HCT116 (cell line): ENCODE measurements around the gene GPR108. TPM values are rescaled to one million over a fixed set of nuclear protein-coding genes. Genes with fewer than 3 reads are reported as not detected.

Experiments used
- ATAC-seq: fragments of 200-7000 bp; cut with Tn5 transposase; 2 replicates; pipeline ENCODE4 v1.9.1; 2020; ENCODE audit warnings: mild to moderate bottlenecking, moderate library complexity
- BruUV-seq: library from RNA; stranded (reverse); fragments of 400-500 nt; replicated peaks from 2 replicates; lab custom pipeline; 2021; lab: Mats Ljungman, UMichigan
- CTCF ChIA-PET: fragments of 300-600 bp; sonication (Branson Sonifier 250); formaldehyde crosslinking; loops from one replicate; lab custom pipeline; 2021; ENCODE audit warnings: antibody characterized with exemption; lab: Charles Lee
- POLR2A ChIA-PET: fragments of 300-600, 350-600 bp; sonication (Branson Sonifier 250); formaldehyde crosslinking; loops from one replicate; lab custom pipeline; 2021; ENCODE audit warnings: antibody characterized with exemption; lab: Charles Lee
- RAD21 ChIA-PET, 2 experiments: fragments of 300-600 bp; sonication (Branson Sonifier 250); formaldehyde crosslinking; loops; one replicate each; lab custom pipeline; 2023; ENCODE audit warnings: low total read pairs in 2 of 2; ENCODE audit not compliant: uncharacterized antibody in 2 of 2, unreplicated experiment in 2 of 2, low non-redundant PET in 1 of 2; lab: Charles Lee
- DNase-seq: peaks from one replicate; pipeline ENCODE4 v3.0.0-alpha.2; 2010; ENCODE audit warnings: low read depth, low spot score
- H2AFZ ChIP-seq: fragments of 200-600 bp; shearing (Covaris generic), sonication (generic); 2 replicates; pipeline ENCODE4 v1.6.1; 2017; ENCODE audit warnings: low read depth, mixed run types, mixed read lengths, antibody characterized with exemption, low read length; ENCODE audit not compliant: poor library complexity, severe bottlenecking
- H3K27ac ChIP-seq: 2 replicates; pipeline ENCODE4 v1.5.1; 2012; ENCODE audit warnings: low read depth, low read length
- H3K27me3 ChIP-seq: fragments of 200-600 bp; sonication (generic); 2 replicates; pipeline ENCODE4 v1.6.1; 2016; ENCODE audit warnings: mixed run types, low read length, mixed read lengths; ENCODE audit not compliant: insufficient read depth
- H3K36me3 ChIP-seq, 2 experiments: fragments of 200-500 bp in 1 of 2; fragments of 200-600 bp in 1 of 2; sonication (Bioruptor generic) in 1 of 2; sonication (generic) in 1 of 2; 2 replicates each; pipeline versions ENCODE4 v1.5.1 to v1.6.1; 2014 to 2016; ENCODE audit warnings: low read length in 2 of 2, inconsistent platforms in 1 of 2, mixed read lengths in 1 of 2, mixed run types in 1 of 2; ENCODE audit not compliant: insufficient read depth in 2 of 2, control insufficient read depth in 1 of 2
- H3K4me1 ChIP-seq, 2 experiments: fragments of 200-600 bp in 1 of 2; sonication (generic) in 1 of 2; 2 replicates each; pipeline versions ENCODE4 v1.5.1 to v1.6.1; 2012 to 2017; ENCODE audit warnings: low read length in 2 of 2, inconsistent platforms in 1 of 2, mild to moderate bottlenecking in 1 of 2, mixed read lengths in 1 of 2, mixed run types in 1 of 2, moderate library complexity in 1 of 2; ENCODE audit not compliant: insufficient read depth in 2 of 2, control insufficient read depth in 1 of 2
- H3K4me2 ChIP-seq: fragments of 200-600 bp; sonication (generic); 2 replicates; pipeline ENCODE4 v1.6.1; 2017; ENCODE audit warnings: mixed run types, low read length, mixed read lengths
- H3K4me3 ChIP-seq, 2 experiments: fragments of 200-600 bp in 1 of 2; sonication (generic) in 1 of 2; replicated peaks in 1 of 2; 2 replicates each; pipeline ENCODE4 v1.5.1; 2011 to 2016; ENCODE audit warnings: low read length in 2 of 2, control low read depth in 1 of 2, low read depth in 1 of 2, mild to moderate bottlenecking in 1 of 2, mixed read lengths in 1 of 2, mixed run types in 1 of 2
- H3K79me2 ChIP-seq: fragments of 200-600 bp; sonication (generic); 2 replicates; pipeline ENCODE4 v1.6.1; 2017; ENCODE audit warnings: mild to moderate bottlenecking, mixed run types, low read length, moderate library complexity, mixed read lengths; ENCODE audit not compliant: insufficient read depth
- H3K9ac ChIP-seq: fragments of 200-600 bp; sonication (generic); 2 replicates; pipeline ENCODE4 v1.6.1; 2016; ENCODE audit warnings: low read length, mixed read lengths
- H3K9me2 ChIP-seq: fragments of 200-600 bp; sonication (generic), shearing (Covaris generic); 2 replicates; pipeline ENCODE4 v1.6.1; 2017; ENCODE audit warnings: mixed run types, mild to moderate bottlenecking, moderate library complexity; ENCODE audit not compliant: insufficient read depth
- H3K9me3 ChIP-seq, 2 experiments: fragments of 200-500 bp in 1 of 2; fragments of 200-600 bp in 1 of 2; sonication (Bioruptor generic) in 1 of 2; sonication (generic) in 1 of 2; 2 replicates each; pipeline ENCODE4 v1.6.1; 2014 to 2017; ENCODE audit warnings: low read length in 2 of 2, mixed read lengths in 2 of 2, inconsistent platforms in 1 of 2, low read depth in 1 of 2, mild to moderate bottlenecking in 1 of 2, mixed run types in 1 of 2, moderate library complexity in 1 of 2; ENCODE audit not compliant: control insufficient read depth in 1 of 2, insufficient read depth in 1 of 2
- H4K20me1 ChIP-seq: fragments of 200-600 bp; sonication (generic), shearing (Covaris generic); 2 replicates; pipeline ENCODE4 v1.6.1; 2017; ENCODE audit warnings: mixed run types, mild to moderate bottlenecking, moderate library complexity; ENCODE audit not compliant: insufficient read depth
- CBX3 ChIP-seq: IDR thresholded peaks from 2 replicates; pipeline ENCODE4 v1.6.1; 2012; ENCODE audit warnings: low read depth
- CEBPB ChIP-seq: IDR thresholded peaks from 2 replicates; pipeline ENCODE4 v1.6.1; 2012; ENCODE audit warnings: low read depth
- JUND ChIP-seq: IDR thresholded peaks from 2 replicates; pipeline ENCODE4 v1.6.1; 2012
- MAX ChIP-seq: IDR thresholded peaks from 2 replicates; pipeline ENCODE4 v1.6.1; 2012
- POLR2A ChIP-seq: IDR thresholded peaks from 2 replicates; pipeline ENCODE4 v1.7.0; 2011; ENCODE audit warnings: borderline replicate concordance; ENCODE audit not compliant: insufficient read depth, insufficient read length; ENCODE audit errors: extremely low read depth
- POLR2AphosphoS5 ChIP-seq: IDR thresholded peaks from 2 replicates; pipeline ENCODE4 v1.6.1; 2011; ENCODE audit warnings: mild to moderate bottlenecking, low read depth, low read length, moderate library complexity
- SIN3A ChIP-seq: IDR thresholded peaks from 2 replicates; pipeline ENCODE4 v1.6.1; 2012; ENCODE audit warnings: low read depth
- SRF ChIP-seq: IDR thresholded peaks from 2 replicates; pipeline ENCODE4 v1.6.1; 2012; ENCODE audit warnings: low read depth
- intact Hi-C: fragments of 100-400 bp; cut with micrococcal nuclease; formaldehyde crosslinking; loops from 2 replicates; pipeline ENCODE4 v1.10.0; 2022
- total RNA-seq: library from RNA; stranded (reverse); gene quantifications from one replicate; pipeline ENCODE4 v1.2.1, GENCODE V29; 2021; ENCODE audit not compliant: unreplicated experiment
- TF ChIP-seq, protein P1 (sequence below), 3 experiments: fragments of 200-600 bp in 1 of 3; sonication (generic) in 1 of 3; IDR thresholded peaks in 2 of 3; conservative IDR thresholded peaks in 1 of 3; 2 replicates each; pipeline ENCODE4 v1.5.1; 2012 to 2017; ENCODE audit warnings: low read depth in 2 of 3, low read length in 2 of 3, antibody characterized with exemption in 1 of 3, borderline replicate concordance in 1 of 3, control low read depth in 1 of 3, mild to moderate bottlenecking in 1 of 3, mixed read lengths in 1 of 3, mixed run types in 1 of 3, moderate library complexity in 1 of 3; ENCODE audit not compliant: insufficient read depth in 1 of 3

GPR108 gene
- total RNA-seq, 1 experiment from 2014 or later = 75.0 TPM

- ATAC-seq (no peak), DNase-seq (no peak)
- Histone ChIP-seq H3K27ac (peak overlapping the region; percentile 39; the same call in 1 of the 2 replicates), H3K4me3 (no peak overlapping the region), H3K27me3 (no peaks in the 10 kb centered on the region), H4K20me1 (no peaks in the 10 kb centered on the region), H3K9me2 (no peaks in the 10 kb centered on the region), H3K4me1 (peaks cover 41 to 48% of the 10 kb centered on the region in 2 experiments), H3K4me2 (no peak overlapping the region), H2AFZ (no peak overlapping the region), H3K79me2 (peaks cover 63% of the 10 kb centered on the region), H3K36me3 (peaks cover 43 to 52% of the 10 kb centered on the region in 2 experiments), H3K9ac (no peak overlapping the region)
- CTCF ChIA-PET = no interaction called here
- POLR2A ChIA-PET = no interaction called here
- BruUV-seq = no TSS peak
- RAD21 ChIA-PET = no interaction called here
- TF ChIP-seq CEBPB = no peak
- TF ChIP-seq, protein P1, sequence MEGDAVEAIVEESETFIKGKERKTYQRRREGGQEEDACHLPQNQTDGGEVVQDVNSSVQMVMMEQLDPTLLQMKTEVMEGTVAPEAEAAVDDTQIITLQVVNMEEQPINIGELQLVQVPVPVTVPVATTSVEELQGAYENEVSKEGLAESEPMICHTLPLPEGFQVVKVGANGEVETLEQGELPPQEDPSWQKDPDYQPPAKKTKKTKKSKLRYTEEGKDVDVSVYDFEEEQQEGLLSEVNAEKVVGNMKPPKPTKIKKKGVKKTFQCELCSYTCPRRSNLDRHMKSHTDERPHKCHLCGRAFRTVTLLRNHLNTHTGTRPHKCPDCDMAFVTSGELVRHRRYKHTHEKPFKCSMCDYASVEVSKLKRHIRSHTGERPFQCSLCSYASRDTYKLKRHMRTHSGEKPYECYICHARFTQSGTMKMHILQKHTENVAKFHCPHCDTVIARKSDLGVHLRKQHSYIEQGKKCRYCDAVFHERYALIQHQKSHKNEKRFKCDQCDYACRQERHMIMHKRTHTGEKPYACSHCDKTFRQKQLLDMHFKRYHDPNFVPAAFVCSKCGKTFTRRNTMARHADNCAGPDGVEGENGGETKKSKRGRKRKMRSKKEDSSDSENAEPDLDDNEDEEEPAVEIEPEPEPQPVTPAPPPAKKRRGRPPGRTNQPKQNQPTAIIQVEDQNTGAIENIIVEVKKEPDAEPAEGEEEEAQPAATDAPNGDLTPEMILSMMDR (IDR thresholded peaks at IDR 0.05 in 2 of 3, conservative IDR thresholded peaks at IDR 0.05 in 1 of 3; ENCODE audit: borderline replicate concordance in 1 of 3, insufficient read depth in 1 of 3, low read depth in 2 of 3, low read length in 2 of 3) = no peak
- TF ChIP-seq SRF = no peak
- TF ChIP-seq, all 23 proteins: peak for 0
- intact Hi-C loops = no loop called here
- no peaks in the 10 kb centered on the region for H3K9me3 ChIP-seq
These were observed 8.6 kb upstream of the GPR108 start for GRCh38 chr19:6745965-6746364.

DNA sequence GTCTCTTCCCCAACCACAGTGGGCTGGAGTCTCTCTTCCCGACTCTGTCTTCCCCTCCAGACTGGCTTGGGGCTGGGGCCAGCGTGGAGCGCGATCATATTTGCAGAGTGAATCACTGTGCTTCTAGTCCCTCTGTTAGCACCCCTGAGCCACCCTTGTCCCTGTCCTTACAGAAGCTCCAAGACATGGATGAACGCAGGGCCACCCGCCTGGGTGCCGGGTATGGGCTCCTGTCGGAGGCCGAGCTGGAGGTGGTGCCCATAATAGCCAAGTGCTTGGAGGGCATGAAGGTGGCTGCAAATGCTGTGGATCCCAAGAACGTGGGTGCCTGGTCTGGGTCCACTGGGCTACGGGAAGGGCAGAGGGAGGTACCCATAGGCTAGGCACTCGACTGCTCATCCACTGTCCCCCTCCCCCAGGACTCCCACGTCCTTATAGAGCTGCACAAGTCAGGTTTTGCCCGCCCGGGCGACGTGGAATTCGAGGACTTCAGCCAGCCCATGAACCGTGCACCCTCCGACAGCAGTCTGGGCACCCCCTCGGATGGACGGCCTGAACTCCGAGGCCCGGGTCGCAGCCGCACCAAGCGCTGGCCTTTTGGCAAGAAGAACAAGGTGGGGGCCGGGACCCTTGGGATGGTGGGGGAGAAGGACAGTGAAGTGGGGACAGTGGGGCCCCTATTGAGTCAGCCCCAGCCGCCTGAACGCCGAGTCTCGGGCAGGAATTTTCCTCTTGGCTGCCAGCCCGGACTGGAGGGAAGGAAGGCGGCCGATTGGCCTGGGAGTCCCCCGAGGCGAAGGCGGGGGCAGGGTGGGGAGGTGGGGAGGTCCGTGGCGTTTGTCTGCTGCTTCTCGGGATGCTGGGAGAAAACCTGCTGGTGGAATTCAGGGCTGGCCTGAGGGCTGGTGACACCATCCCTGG, 7.3 kb upstream of the GPR108 start:
- DNase-seq (no peak), ATAC-seq (peak; percentile 75)
- H2AFZ ChIP-seq = no peak overlapping the region
- H3K9me3 ChIP-seq = no peaks in the 10 kb centered on the region
- RAD21 ChIA-PET = interaction anchor here in 1 of 2 experiments (1.5 kb wide), 1 partner anchor 119 kb away, joined by 3 read pairs; no protein-coding TSS in a partner anchor
- H3K79me2 ChIP-seq = peaks cover 76% of the 10 kb centered on the region
- no peaks in the 10 kb centered on the region for H3K27me3 ChIP-seq
- H3K4me2 ChIP-seq = peak overlapping the region; percentile 72
- CTCF ChIA-PET = interaction anchor here (0.8 kb wide), 1 partner anchor 9 kb away, joined by 3 read pairs; no protein-coding TSS in a partner anchor
- H3K4me1 ChIP-seq = peaks cover 41 to 50% of the 10 kb centered on the region in 2 experiments
- no peaks in the 10 kb centered on the region for H3K9me2 ChIP-seq
- no TSS peak for BruUV-seq
- H3K27ac ChIP-seq = peak overlapping the region; percentile 98
- H3K4me3 ChIP-seq = peak overlapping the region; percentile 13 to 52
- H3K36me3 ChIP-seq = peaks cover 36 to 45% of the 10 kb centered on the region in 2 experiments
- no peaks in the 10 kb centered on the region for H4K20me1 ChIP-seq
- peak overlapping the region; percentile 71 for H3K9ac ChIP-seq
- intact Hi-C loops = no loop called here
- POLR2A ChIA-PET = no interaction called here
- TF ChIP-seq MAX (no peak), POLR2A (no peak), JUND (no peak), SRF (no peak), CBX3 (no peak), SIN3A (no peak), POLR2AphosphoS5 (peak; percentile 65)
- TF ChIP-seq, all 23 proteins: peak for 1
